ENCODE data around the gene STXBP1. TPM values are rescaled to one million over a fixed set of nuclear protein-coding genes. Genes with fewer than 3 reads are reported as not detected.

Gene STXBP1
- total and polyA plus RNA-seq, 2 of the 8 experiments (the other 6 are each of a cell fraction or from before 2014, with no cell fraction given) = 11.5 to 60.9 TPM

GRCh38 chr9:127728808-127729207 is 116.7 kb downstream of the STXBP1 start:
- no peaks in the 10 kb centered on the region for H3K79me2 ChIP-seq (ENCODE audit: control insufficient read depth in 1 of 2, insufficient read depth in 2 of 2, low read length in 2 of 2)
- H3K36me3 ChIP-seq (ENCODE audit: control insufficient read depth in 2 of 4, insufficient read depth in 4 of 4, low read length in 3 of 4) = no peaks in the 10 kb centered on the region
- no peak for DNase-seq (ENCODE audit: low read depth in 1 of 2, low spot score in 2 of 2)
- no peak overlapping the region for H3K4me2 ChIP-seq (ENCODE audit: insufficient read depth in 1 of 2, low read depth in 2 of 2, low read length in 2 of 2)
- no peaks in the 10 kb centered on the region for H3K23me2 ChIP-seq (ENCODE audit: low read depth, low read length)
- H2AFZ ChIP-seq (ENCODE audit: low read length) = no peak overlapping the region
- H2BK120ac ChIP-seq (replicated peaks; ENCODE audit: low read depth, low read length) = no peak overlapping the region
- no peak overlapping the region for H3K4ac ChIP-seq (replicated peaks; ENCODE audit: insufficient read length, low read depth, low read length)
- H3K56ac ChIP-seq (replicated peaks; ENCODE audit: insufficient read length, low read depth, low read length) = no peak overlapping the region
- no peak overlapping the region for H4K8ac ChIP-seq (ENCODE audit: extremely low read depth, insufficient read depth, low read length)
- H3K18ac ChIP-seq (ENCODE audit: extremely low read depth, low read length) = no peak overlapping the region
- no peak overlapping the region for H3K14ac ChIP-seq (ENCODE audit: insufficient read length)
- WGBS, 2 experiments (ENCODE audit: extremely low coverage in 1 of 2, insufficient coverage in 1 of 2, insufficient read length in 1 of 2, insufficient replicate concordance in 2 of 2, low coverage in 1 of 2, low lambda C conversion rate in 2 of 2, missing lambda C conversion rate in 1 of 2) = 87% methylated on average over 8 of the region's 8 CpGs; no CpG with 5 or more reads in 1 of the 2 experiments
- no peak overlapping the region for H3K27ac ChIP-seq (ENCODE audit: low read depth, low read length)
- H2BK20ac ChIP-seq (ENCODE audit: low read length) = no peak overlapping the region
- no peaks in the 10 kb centered on the region for H4K20me1 ChIP-seq (replicated peaks in 1 of 2; ENCODE audit: control insufficient read depth in 1 of 2, insufficient read depth in 2 of 2, low read length in 2 of 2)
- no peak overlapping the region for H2BK5ac ChIP-seq (ENCODE audit: low read depth, low read length)
- no peak overlapping the region for H4K91ac ChIP-seq (replicated peaks; ENCODE audit: insufficient read length, low read length)
- TF ChIP-seq CBX5 (IDR thresholded peaks at IDR 0.05; ENCODE audit: low read depth, low read length) (no peak), EP300 (IDR thresholded peaks at IDR 0.05; ENCODE audit: borderline replicate concordance in 1 of 2, low read depth in 2 of 2, low read length in 2 of 2) (no peak)
- H3K27me3 ChIP-seq (replicated peaks in 1 of 4; ENCODE audit: control insufficient read depth in 3 of 4, extremely low read depth in 1 of 4, insufficient read depth in 3 of 4, low read length in 3 of 4) = no peaks in the 10 kb centered on the region
- CTCF ChIA-PET (ENCODE audit: partially characterized antibody) = interaction anchor here (0.6 to 5.0 kb wide), 14 partner anchors 9 to 238 kb away, joined by 3 to 18 read pairs (median 4); no protein-coding TSS in a partner anchor
- H3K23ac ChIP-seq (ENCODE audit: insufficient read length) = no peak overlapping the region
- no peak overlapping the region for H2BK12ac ChIP-seq (ENCODE audit: low read depth, low read length)
- POLR2A ChIA-PET (ENCODE audit: partially characterized antibody) = interaction anchor here (1.0 to 1.6 kb wide), 3 partner anchors 13 to 170 kb away, joined by 3 to 4 read pairs (median 3); partner anchors contain the start of genes PTRH1 and TTC16
- no peak overlapping the region for H2BK15ac ChIP-seq (ENCODE audit: low read length)
- H3K4me3 ChIP-seq (ENCODE audit: extremely low read depth in 1 of 4, insufficient read depth in 2 of 4, low read depth in 3 of 4, low read length in 4 of 4) = no peak overlapping the region
- H3K79me1 ChIP-seq (ENCODE audit: low read depth, low read length) = no peaks in the 10 kb centered on the region
- peaks cover 0 to 9% (median 7%) of the 10 kb centered on the region in 4 experiments; a peak in 5 of 7 replicates for H3K4me1 ChIP-seq (replicated peaks in 1 of 4; ENCODE audit: control insufficient read depth in 3 of 4, insufficient read depth in 4 of 4, low read length in 3 of 4)
- FAIRE-seq = no peak
- no peak overlapping the region for H4K5ac ChIP-seq (ENCODE audit: insufficient read length, low read depth, low read length)
- no peak overlapping the region for H3K9ac ChIP-seq (replicated peaks in 1 of 4; ENCODE audit: extremely low read depth in 1 of 4, low read depth in 3 of 4, low read length in 3 of 4)
- H3K9me3 ChIP-seq (ENCODE audit: insufficient read depth in 2 of 2, low read depth in 1 of 2, low read length in 1 of 2) = no peaks in the 10 kb centered on the region
- no peak overlapping the region for H2AK5ac ChIP-seq (ENCODE audit: low read depth, low read length)
